HepG2 (cell line): ENCODE results near the gene AUP1. TPM values are rescaled to one million over a fixed set of nuclear protein-coding genes. Genes with fewer than 3 reads are reported as not detected.

Experiments
- BORCS8-MEF2B ChIP-seq: sonication (generic); formaldehyde crosslinking; IDR thresholded peaks from 2 replicates; pipeline ENCODE4 v1.8.0; 2022; ENCODE audit warnings: mild to moderate bottlenecking, missing genetic modification reagents
- CBFB ChIP-seq: sonication (generic); formaldehyde crosslinking; IDR thresholded peaks from 2 replicates; pipeline ENCODE4 v1.4.0; 2020; ENCODE audit warnings: missing genetic modification reagents
- EED ChIP-seq: sonication (generic); formaldehyde crosslinking; IDR thresholded peaks from 2 replicates; pipeline ENCODE4 v1.5.0; 2020; ENCODE audit warnings: mild to moderate bottlenecking, missing genetic modification reagents
- ESRRA ChIP-seq: sonication (generic); formaldehyde crosslinking; IDR thresholded peaks from 2 replicates; pipeline ENCODE4 v1.5.1; 2020; ENCODE audit warnings: mild to moderate bottlenecking, low read depth, missing genetic modification reagents
- FOXC1 ChIP-seq: sonication (generic); formaldehyde crosslinking; IDR thresholded peaks from 2 replicates; pipeline ENCODE4 v1.8.0; 2022; ENCODE audit warnings: mild to moderate bottlenecking, missing genetic modification reagents, borderline replicate concordance
- HMG20A ChIP-seq: IDR thresholded peaks from 2 replicates; pipeline ENCODE4 v1.6.1; 2016; ENCODE audit warnings: borderline replicate concordance
- HOMEZ ChIP-seq: IDR thresholded peaks from 2 replicates; pipeline ENCODE4 v1.6.1; 2016; ENCODE audit warnings: low read depth
- IRF2 ChIP-seq: IDR thresholded peaks from 2 replicates; pipeline ENCODE4 v1.6.1; 2018; ENCODE audit warnings: missing genetic modification reagents, missing compliant biosample characterization
- KAT2B ChIP-seq: fragments of 150-350 bp; IDR thresholded peaks from 2 replicates; pipeline ENCODE4 v1.6.1; 2014; ENCODE audit warnings: low read depth, low read length, borderline replicate concordance
- MAX ChIP-seq: IDR thresholded peaks from 2 replicates; pipeline ENCODE4 v1.6.1; 2012; ENCODE audit warnings: inconsistent platforms
- MIER2 ChIP-seq: IDR thresholded peaks from 2 replicates; pipeline ENCODE4 v1.6.1; 2016; ENCODE audit warnings: missing biosample characterization, missing genetic modification reagents
- PRDM10 ChIP-seq: sonication (generic); formaldehyde crosslinking; IDR thresholded peaks from 2 replicates; pipeline ENCODE4 v1.4.0; 2020; ENCODE audit warnings: low read depth, missing genetic modification reagents
- RFX3 ChIP-seq: IDR thresholded peaks from 2 replicates; pipeline ENCODE4 v1.6.1; 2016; ENCODE audit warnings: missing biosample characterization, missing genetic modification reagents
- SIX1 ChIP-seq: sonication (generic); formaldehyde crosslinking; IDR thresholded peaks from 2 replicates; pipeline ENCODE4 v1.4.0; 2020; ENCODE audit warnings: missing genetic modification reagents, borderline replicate concordance
- SMAD9 ChIP-seq: sonication (generic); formaldehyde crosslinking; IDR thresholded peaks from 2 replicates; pipeline ENCODE4 v1.5.1; 2020; ENCODE audit warnings: mild to moderate bottlenecking, missing genetic modification reagents
- TBX2 ChIP-seq: sonication (generic); formaldehyde crosslinking; IDR thresholded peaks from 2 replicates; pipeline ENCODE4 v1.5.0; 2020; ENCODE audit warnings: missing genetic modification reagents, mild to moderate bottlenecking, borderline replicate concordance
- TFAP4 ChIP-seq: sonication (generic); IDR thresholded peaks from 2 replicates; pipeline ENCODE4 v1.6.1; 2016; ENCODE audit warnings: low read depth, borderline replicate concordance
- ZNF354B ChIP-seq: sonication (generic); formaldehyde crosslinking; IDR thresholded peaks from 2 replicates; pipeline ENCODE4 v1.8.0; 2022; ENCODE audit warnings: mild to moderate bottlenecking, missing genetic modification reagents
- ZNF362 ChIP-seq: sonication (generic); formaldehyde crosslinking; IDR thresholded peaks from 2 replicates; pipeline ENCODE4 v1.4.0; 2020; ENCODE audit warnings: missing genetic modification reagents, mild to moderate bottlenecking, borderline replicate concordance
- ZNF44 ChIP-seq: sonication (generic); formaldehyde crosslinking; IDR thresholded peaks from 2 replicates; pipeline ENCODE4 v1.5.1; 2020; ENCODE audit warnings: mild to moderate bottlenecking, missing genetic modification reagents
- ZNF557 ChIP-seq: sonication (generic); formaldehyde crosslinking; IDR thresholded peaks from 2 replicates; pipeline ENCODE4 v1.4.0; 2020; ENCODE audit warnings: missing genetic modification reagents
- ZNF563 ChIP-seq: sonication (generic); formaldehyde crosslinking; IDR thresholded peaks from 2 replicates; pipeline ENCODE4 v1.8.0; 2022; ENCODE audit warnings: mild to moderate bottlenecking, moderate library complexity, missing genetic modification reagents
- ZNF572 ChIP-seq: sonication (generic); formaldehyde crosslinking; IDR thresholded peaks from 2 replicates; pipeline ENCODE4 v1.5.1; 2020; ENCODE audit warnings: mild to moderate bottlenecking, missing genetic modification reagents
- polyA plus RNA-seq, 8 experiments: library from polyadenylated mRNA; depleted of rRNA in 3 of 8; stranded (reverse) in 7 of 8; unstranded in 1 of 8; fragments of >200 nt; fragmentation: Illumina TruSeq in 4 of 8; extraction: Trizol in 4 of 8; gene quantifications; 2 replicates each; pipeline versions ENCODE4 v1.2.1 to v1.2.3, GENCODE V29; 2011 to 2016; ENCODE audit warnings: low read depth in 4 of 8, missing spikeins in 1 of 8, mixed read lengths in 1 of 8; ENCODE audit not compliant: insufficient read depth in 1 of 8
- total RNA-seq, 5 experiments: library from RNA; depleted of rRNA; stranded (reverse); fragments of >200 nt; fragmentation: Illumina TruSeq; extraction: Trizol; gene quantifications; 2 replicates each; pipeline ENCODE4 v1.2.3, GENCODE V29; 2016; ENCODE audit warnings: low read depth in 1 of 5

Gene AUP1
- total and polyA plus RNA-seq, 2 of the 13 experiments (the other 11 are each of a cell fraction or from before 2014, with no cell fraction given) = 174 to 267 TPM

GRCh38 chr2:74488643-74489481 lies 40.6 kb downstream of the AUP1 start (continued):
- TF ChIP-seq SMAD9 (CRISPR knock-in tag) (no peak), HMG20A (CRISPR knock-in tag) (no peak; the same call in 1 of the 2 replicates), TBX2 (CRISPR knock-in tag) (peak; percentile 89), SIX1 (CRISPR knock-in tag) (peak; percentile 57; the same call in 1 of the 2 replicates), ZNF563 (CRISPR knock-in tag) (no peak), TFAP4 (no peak; the same call in 1 of the 2 replicates), BORCS8-MEF2B (peak; percentile 74; the same call in 1 of the 2 replicates), MAX (peak; percentile 80), ESRRA (peak; percentile 72; the same call in 1 of the 2 replicates), RFX3 (CRISPR knock-in tag) (no peak), KAT2B (peak; percentile 67; the same call in 1 of the 2 replicates), FOXC1 (no peak), HOMEZ (CRISPR knock-in tag) (0 out of 2 replicates have a peak, but pooled peaks have one; percentile 53), EED (CRISPR knock-in tag) (no peak), IRF2 (peak; percentile 59), CBFB (CRISPR knock-in tag) (peak; percentile 71; the same call in 1 of the 2 replicates), ZNF354B (CRISPR knock-in tag) (0 out of 2 replicates have a peak, but pooled peaks have one; percentile 33), MIER2 (CRISPR knock-in tag) (peak; percentile 75; the same call in 1 of the 2 replicates), PRDM10 (CRISPR knock-in tag) (peak; percentile 96), ZNF557 (CRISPR knock-in tag) (no peak), ZNF44 (peak; percentile 69; the same call in 1 of the 2 replicates), ZNF362 (CRISPR knock-in tag) (peak; percentile 66; the same call in 1 of the 2 replicates), ZNF572 (CRISPR knock-in tag) (no peak)
